HEK293 (cell line): Measurements from ENCODE around the gene ABHD3.
A peak's percentile ranks its signal among the peaks of the same experiment; 100 is the strongest.
"Not testable (repeated sequence)": the region's sequence is repeated elsewhere in the genome, so short reads cannot be mapped to it uniquely, and the experiment has no call there.

Experiments
- CTCF ChIA-PET: fragments of 350-600 bp; formaldehyde crosslinking; extraction: SDS; loops from one replicate; lab custom pipeline; 2021; ENCODE audit warnings: antibody characterized with exemption; lab: Yijun Ruan, JAX
- POLR2A ChIA-PET: fragments of 300-600 bp; formaldehyde crosslinking; extraction: SDS; loops from one replicate; lab custom pipeline; 2020; ENCODE audit warnings: antibody characterized with exemption, inconsistent platforms; lab: Yijun Ruan, JAX
- H3K27ac ChIP-seq: fragments of 200-500 bp; sonication (Bioruptor generic); 2 replicates; pipeline ENCODE4 v1.5.1; 2014; ENCODE audit warnings: low read depth, low read length, control low read depth, inconsistent platforms; ENCODE audit errors: extremely low read depth
- H3K36me3 ChIP-seq, 2 experiments: fragments of 200-500 bp in 1 of 2; sonication (Bioruptor generic) in 1 of 2; 1 replicate in 1 of 2; 2 replicates in 1 of 2; pipeline ENCODE4 v1.5.1; 2014 to 2017; ENCODE audit warnings: inconsistent platforms in 2 of 2, low read length in 2 of 2; ENCODE audit not compliant: control insufficient read depth in 2 of 2, insufficient read depth in 1 of 2
- H3K4me1 ChIP-seq: fragments of 200-500 bp; sonication (Bioruptor generic); 2 replicates; pipeline ENCODE4 v1.5.1; 2014; ENCODE audit warnings: mild to moderate bottlenecking, low read length, inconsistent platforms; ENCODE audit not compliant: control insufficient read depth, insufficient read depth
- H3K4me3 ChIP-seq: 2 replicates; pipeline ENCODE4 v1.5.1; 2011; ENCODE audit warnings: low read depth, mild to moderate bottlenecking, control low read depth, low read length, moderate library complexity
- H3K9me3 ChIP-seq: fragments of 200-500 bp; sonication (Bioruptor generic); 2 replicates; pipeline ENCODE4 v1.5.1; 2014; ENCODE audit warnings: low read depth, low read length, inconsistent platforms; ENCODE audit not compliant: control insufficient read depth, insufficient read depth
- EGR2 ChIP-seq: fragments of 450-650 bp; formaldehyde crosslinking; IDR thresholded peaks from 2 replicates; pipeline ENCODE4 v1.5.1; 2016; ENCODE audit warnings: low read depth, missing biosample characterization, missing genetic modification characterization
- FEZF1 ChIP-seq: fragments of 450-650 bp; formaldehyde crosslinking; IDR thresholded peaks from 2 replicates; pipeline ENCODE4 v1.5.1; 2016; ENCODE audit warnings: missing biosample characterization, missing genetic modification characterization
- GLIS1 ChIP-seq: fragments of 450-650 bp; formaldehyde crosslinking; IDR thresholded peaks from 2 replicates; pipeline ENCODE4 v1.5.1; 2016; ENCODE audit warnings: missing biosample characterization, missing genetic modification characterization
- GLIS2 ChIP-seq: fragments of 450-650 bp; formaldehyde crosslinking; IDR thresholded peaks from 2 replicates; pipeline ENCODE4 v1.5.1; 2016; ENCODE audit warnings: missing biosample characterization, missing genetic modification characterization
- KLF1 ChIP-seq: fragments of 450-650 bp; formaldehyde crosslinking; IDR thresholded peaks from 2 replicates; pipeline ENCODE4 v1.5.1; 2016; ENCODE audit warnings: missing biosample characterization, missing genetic modification characterization
- KLF9 ChIP-seq: fragments of 450-650 bp; formaldehyde crosslinking; IDR thresholded peaks from 2 replicates; pipeline ENCODE4 v1.5.1; 2016; ENCODE audit warnings: missing biosample characterization, missing genetic modification characterization, low read depth
- PRDM1 ChIP-seq: fragments of 450-650 bp; formaldehyde crosslinking; IDR thresholded peaks from 2 replicates; pipeline ENCODE4; 2016; ENCODE audit warnings: missing biosample characterization, missing genetic modification characterization
- SCRT1 ChIP-seq: fragments of 450-650 bp; formaldehyde crosslinking; IDR thresholded peaks from 2 replicates; pipeline ENCODE4 v1.5.1; 2016; ENCODE audit warnings: missing biosample characterization, missing genetic modification characterization, borderline replicate concordance
- SCRT2 ChIP-seq: fragments of 450-650 bp; formaldehyde crosslinking; IDR thresholded peaks from 2 replicates; pipeline ENCODE4 v1.5.1; 2016; ENCODE audit warnings: missing biosample characterization, missing genetic modification characterization
- SP7 ChIP-seq: fragments of 450-650 bp; formaldehyde crosslinking; IDR thresholded peaks from 2 replicates; pipeline ENCODE4 v1.5.1; 2016; ENCODE audit warnings: missing biosample characterization, missing genetic modification characterization
- ZFHX2 ChIP-seq: fragments of 450-650 bp; formaldehyde crosslinking; conservative IDR thresholded peaks from 2 replicates; pipeline ENCODE4 v1.5.1; 2016; ENCODE audit warnings: missing biosample characterization, missing genetic modification characterization
- ZFP41 ChIP-seq: fragments of 450-650 bp; formaldehyde crosslinking; IDR thresholded peaks from 2 replicates; pipeline ENCODE4 v1.5.1; 2016; ENCODE audit warnings: missing biosample characterization, missing genetic modification characterization, borderline replicate concordance
- ZNF335 ChIP-seq: fragments of 450-650 bp; formaldehyde crosslinking; conservative IDR thresholded peaks from 2 replicates; pipeline ENCODE4 v1.5.1; 2016; ENCODE audit warnings: missing biosample characterization, missing genetic modification characterization
- ZNF366 ChIP-seq: fragments of 450-650 bp; formaldehyde crosslinking; conservative IDR thresholded peaks from 2 replicates; pipeline ENCODE4 v1.5.1; 2016; ENCODE audit warnings: missing biosample characterization, missing genetic modification characterization
- ZNF629 ChIP-seq: fragments of 450-650 bp; formaldehyde crosslinking; IDR thresholded peaks from 2 replicates; pipeline ENCODE4 v1.5.1; 2017; ENCODE audit warnings: missing biosample characterization, missing genetic modification characterization
- ZXDB ChIP-seq: fragments of 450-650 bp; formaldehyde crosslinking; IDR thresholded peaks from 2 replicates; pipeline ENCODE4 v1.5.1; 2016; ENCODE audit warnings: missing biosample characterization, missing genetic modification characterization
- TF ChIP-seq, protein P1 (sequence below): fragments of 450-650 bp; formaldehyde crosslinking; IDR thresholded peaks from 2 replicates; pipeline ENCODE4 v1.5.1; 2016; ENCODE audit warnings: missing biosample characterization, missing genetic modification characterization
- TF ChIP-seq, protein P2 (sequence below): fragments of 450-650 bp; formaldehyde crosslinking; IDR thresholded peaks from 2 replicates; pipeline ENCODE4 v1.5.1; 2016; ENCODE audit warnings: missing biosample characterization, missing genetic modification characterization
- TF ChIP-seq, protein P3 (sequence below): fragments of 450-650 bp; formaldehyde crosslinking; IDR thresholded peaks from 2 replicates; pipeline ENCODE4 v1.5.1; 2017; ENCODE audit warnings: missing biosample characterization, missing genetic modification characterization

Gene ABHD3

GRCh38 chr18:21675354-21675753 lies 29.2 kb downstream of the ABHD3 start:
- CTCF ChIA-PET, result interaction anchor here (0.6 to 1.8 kb wide), 2 partner anchors 9 to 75 kb away, joined by 3 to 7 read pairs; partner anchors contain the start of gene ESCO1
- POLR2A ChIA-PET, result interaction anchor here (1.2 to 1.8 kb wide), 3 partner anchors 29 to 65 kb away, joined by 3 to 6 read pairs (median 5); partner anchors contain the start of genes ABHD3 and MIB1

DNA sequence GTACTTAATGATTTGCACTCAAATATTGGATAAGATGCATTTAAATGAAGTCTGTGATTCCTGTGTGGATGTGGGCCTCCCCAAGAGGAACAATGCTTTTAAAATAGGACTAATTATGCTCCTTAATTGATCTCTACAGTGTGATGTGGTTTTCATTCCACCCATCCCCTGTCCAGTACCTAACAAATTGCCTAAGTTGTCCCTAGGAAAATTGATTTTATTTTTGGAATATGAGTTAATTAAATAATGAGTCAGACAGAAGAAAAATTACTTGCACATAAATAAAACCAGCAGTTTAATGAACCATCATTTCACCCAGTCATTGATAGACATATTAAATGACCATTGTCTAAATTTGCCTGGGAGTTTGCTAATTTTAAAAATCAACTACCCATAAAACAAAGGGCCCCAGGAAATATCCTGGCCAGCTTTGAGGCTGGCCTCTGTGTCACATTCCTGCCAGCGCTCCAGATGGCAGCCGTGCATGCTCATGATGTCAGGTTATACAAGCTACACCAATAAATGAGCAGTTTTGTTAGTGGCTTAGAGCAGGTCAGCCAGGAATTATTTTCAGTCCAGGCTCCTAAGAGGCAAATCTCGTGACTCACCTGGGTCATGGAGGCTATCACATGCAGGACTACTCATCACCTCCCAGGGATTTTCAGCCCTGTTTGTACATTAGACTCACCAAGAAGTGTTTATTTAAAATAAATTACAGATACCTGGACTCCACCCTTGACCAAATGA lies 31.9 kb downstream of the ABHD3 start:
- Histone ChIP-seq H3K36me3 (peaks cover 0 to 3% of the 10 kb centered on the region in 2 experiments; a peak in 1 of 3 replicates), H3K4me3 (no peak overlapping the region), H3K9me3 (no peaks in the 10 kb centered on the region), H3K27ac (no peak overlapping the region), H3K4me1 (no peaks in the 10 kb centered on the region)
- POLR2A ChIA-PET, result interaction anchor here (1.2 kb wide), 1 partner anchor 67 kb away, joined by 6 read pairs; no protein-coding TSS in a partner anchor
- TF ChIP-seq GLIS1 (peak; percentile 63), ZFP41 (no peak), ZNF366 (tag by site-specific recombination) (0 out of 2 replicates have a peak, but pooled peaks have one; percentile 26), FEZF1 (tag by site-specific recombination) (peak; percentile 88)
- CTCF ChIA-PET, result no interaction called here

More at GRCh38 chr18:21675354-21675753, 29.2 kb downstream of the ABHD3 start:
- TF ChIP-seq, protein P1, sequence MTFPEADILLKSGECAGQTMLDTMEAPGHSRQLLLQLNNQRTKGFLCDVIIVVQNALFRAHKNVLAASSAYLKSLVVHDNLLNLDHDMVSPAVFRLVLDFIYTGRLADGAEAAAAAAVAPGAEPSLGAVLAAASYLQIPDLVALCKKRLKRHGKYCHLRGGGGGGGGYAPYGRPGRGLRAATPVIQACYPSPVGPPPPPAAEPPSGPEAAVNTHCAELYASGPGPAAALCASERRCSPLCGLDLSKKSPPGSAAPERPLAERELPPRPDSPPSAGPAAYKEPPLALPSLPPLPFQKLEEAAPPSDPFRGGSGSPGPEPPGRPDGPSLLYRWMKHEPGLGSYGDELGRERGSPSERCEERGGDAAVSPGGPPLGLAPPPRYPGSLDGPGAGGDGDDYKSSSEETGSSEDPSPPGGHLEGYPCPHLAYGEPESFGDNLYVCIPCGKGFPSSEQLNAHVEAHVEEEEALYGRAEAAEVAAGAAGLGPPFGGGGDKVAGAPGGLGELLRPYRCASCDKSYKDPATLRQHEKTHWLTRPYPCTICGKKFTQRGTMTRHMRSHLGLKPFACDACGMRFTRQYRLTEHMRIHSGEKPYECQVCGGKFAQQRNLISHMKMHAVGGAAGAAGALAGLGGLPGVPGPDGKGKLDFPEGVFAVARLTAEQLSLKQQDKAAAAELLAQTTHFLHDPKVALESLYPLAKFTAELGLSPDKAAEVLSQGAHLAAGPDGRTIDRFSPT, result peak; percentile 38; the same call in 1 of the 2 replicates
- TF ChIP-seq ZNF366 (tag by site-specific recombination), result peak; percentile 40; the same call in 1 of the 2 replicates
- peak; percentile 39; the same call in 1 of the 2 replicates for TF ChIP-seq GLIS2 (tag by site-specific recombination)
- peak; percentile 88 for TF ChIP-seq SCRT2 (tag by site-specific recombination)
- TF ChIP-seq SP7 (tag by site-specific recombination), result peak; percentile 63; the same call in 1 of the 2 replicates
- peak; percentile 88 for TF ChIP-seq GLIS1
- TF ChIP-seq PRDM1 (tag by site-specific recombination), result 0 out of 2 replicates have a peak, but pooled peaks have one; percentile 11
- peak; percentile 77 for TF ChIP-seq SCRT1 (tag by site-specific recombination)
- TF ChIP-seq, protein P2, sequence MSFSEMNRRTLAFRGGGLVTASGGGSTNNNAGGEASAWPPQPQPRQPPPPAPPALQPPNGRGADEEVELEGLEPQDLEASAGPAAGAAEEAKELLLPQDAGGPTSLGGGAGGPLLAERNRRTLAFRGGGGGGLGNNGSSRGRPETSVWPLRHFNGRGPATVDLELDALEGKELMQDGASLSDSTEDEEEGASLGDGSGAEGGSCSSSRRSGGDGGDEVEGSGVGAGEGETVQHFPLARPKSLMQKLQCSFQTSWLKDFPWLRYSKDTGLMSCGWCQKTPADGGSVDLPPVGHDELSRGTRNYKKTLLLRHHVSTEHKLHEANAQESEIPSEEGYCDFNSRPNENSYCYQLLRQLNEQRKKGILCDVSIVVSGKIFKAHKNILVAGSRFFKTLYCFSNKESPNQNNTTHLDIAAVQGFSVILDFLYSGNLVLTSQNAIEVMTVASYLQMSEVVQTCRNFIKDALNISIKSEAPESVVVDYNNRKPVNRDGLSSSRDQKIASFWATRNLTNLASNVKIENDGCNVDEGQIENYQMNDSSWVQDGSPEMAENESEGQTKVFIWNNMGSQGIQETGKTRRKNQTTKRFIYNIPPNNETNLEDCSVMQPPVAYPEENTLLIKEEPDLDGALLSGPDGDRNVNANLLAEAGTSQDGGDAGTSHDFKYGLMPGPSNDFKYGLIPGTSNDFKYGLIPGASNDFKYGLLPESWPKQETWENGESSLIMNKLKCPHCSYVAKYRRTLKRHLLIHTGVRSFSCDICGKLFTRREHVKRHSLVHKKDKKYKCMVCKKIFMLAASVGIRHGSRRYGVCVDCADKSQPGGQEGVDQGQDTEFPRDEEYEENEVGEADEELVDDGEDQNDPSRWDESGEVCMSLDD, result 0 out of 2 replicates have a peak, but pooled peaks have one; percentile 26
- TF ChIP-seq KLF9 (tag by site-specific recombination), result peak; percentile 37; the same call in 1 of the 2 replicates
- TF ChIP-seq ZFHX2, result peak; percentile 78
- TF ChIP-seq ZNF335 (tag by site-specific recombination), result peak; percentile 62
- TF ChIP-seq ZXDB (tag by site-specific recombination), result peak; percentile 18; the same call in 1 of the 2 replicates
- 0 out of 2 replicates have a peak, but pooled peaks have one; percentile 24 for TF ChIP-seq ZNF629
- TF ChIP-seq, protein P3, sequence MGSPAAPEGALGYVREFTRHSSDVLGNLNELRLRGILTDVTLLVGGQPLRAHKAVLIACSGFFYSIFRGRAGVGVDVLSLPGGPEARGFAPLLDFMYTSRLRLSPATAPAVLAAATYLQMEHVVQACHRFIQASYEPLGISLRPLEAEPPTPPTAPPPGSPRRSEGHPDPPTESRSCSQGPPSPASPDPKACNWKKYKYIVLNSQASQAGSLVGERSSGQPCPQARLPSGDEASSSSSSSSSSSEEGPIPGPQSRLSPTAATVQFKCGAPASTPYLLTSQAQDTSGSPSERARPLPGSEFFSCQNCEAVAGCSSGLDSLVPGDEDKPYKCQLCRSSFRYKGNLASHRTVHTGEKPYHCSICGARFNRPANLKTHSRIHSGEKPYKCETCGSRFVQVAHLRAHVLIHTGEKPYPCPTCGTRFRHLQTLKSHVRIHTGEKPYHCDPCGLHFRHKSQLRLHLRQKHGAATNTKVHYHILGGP (tag by site-specific recombination), result 0 out of 2 replicates have a peak, but pooled peaks have one; percentile 5
- TF ChIP-seq EGR2 (tag by site-specific recombination), result 0 out of 2 replicates have a peak, but pooled peaks have one; percentile 31
- TF ChIP-seq KLF1 (tag by site-specific recombination), result peak; percentile 67
- not testable (repeated sequence) for H3K4me3 ChIP-seq, H3K27ac ChIP-seq, H3K9me3 ChIP-seq, H3K36me3 ChIP-seq, H3K4me1 ChIP-seq
